A673 (cell line): Measurements from ENCODE around the gene KCNQ4.

ENCODE experiments used
- CTCF ChIP-seq: fragments of 300-800, 200-600 bp; sonication (generic); conservative IDR thresholded peaks from 2 replicates; pipeline ENCODE4 v1.5.1; 2017; ENCODE audit warnings: low read depth, mild to moderate bottlenecking, antibody characterized with exemption, low read length, moderate library complexity, mixed read lengths
- EZH2 ChIP-seq: fragments of 200-600 bp; sonication (generic); IDR thresholded peaks from 2 replicates; pipeline ENCODE4 v1.6.1; 2017; ENCODE audit warnings: borderline replicate concordance, low read depth, mild to moderate bottlenecking, mixed read lengths, antibody characterized with exemption, low read length; ENCODE audit not compliant: poor library complexity, severe bottlenecking

GRCh38 chr1:40743860-40744259, 39.7 kb upstream of the KCNQ4 start:
- TF ChIP-seq CTCF = no peak
- TF ChIP-seq EZH2 = no peak
